Central memory CD8-positive, alpha-beta T cell (primary cell): ENCODE data around the gene ARHGAP32.

Experiments used
- ATAC-seq: fragments of 150-1000 bp; cut with Tn5 transposase; replicated peaks from 2 replicates; pipeline ENCODE4 v1.10.0; 2022; ENCODE audit warnings: mild to moderate bottlenecking, moderate FRiP score, moderate number of reproducible peaks; ENCODE audit not compliant: poor library complexity, severe bottlenecking; ENCODE audit errors: extremely low read depth
- DNase-seq, 2 donors: peaks; one replicate each; pipeline ENCODE4 v3.0.0; 2021; ENCODE audit warnings: low spot score in 2 of 2
- H3K27ac Mint-ChIP-seq: one replicate; pipeline ENCODE4 v1.8.0; 2022; ENCODE audit warnings: low read depth, mild to moderate bottlenecking, moderate library complexity, mixed read lengths
- H3K27me3 Mint-ChIP-seq: one replicate; pipeline ENCODE4 v1.8.0; 2022; ENCODE audit warnings: mixed read lengths
- H3K36me3 Mint-ChIP-seq: one replicate; pipeline ENCODE4 v1.8.0; 2022; ENCODE audit warnings: mild to moderate bottlenecking, moderate library complexity, mixed read lengths; ENCODE audit not compliant: insufficient read depth
- H3K4me1 Mint-ChIP-seq: one replicate; pipeline ENCODE4 v1.8.0; 2022; ENCODE audit warnings: mixed read lengths
- H3K4me3 Mint-ChIP-seq: one replicate; pipeline ENCODE4 v1.8.0; 2022; ENCODE audit warnings: mild to moderate bottlenecking, moderate library complexity, mixed read lengths
- H3K9me3 Mint-ChIP-seq: one replicate; pipeline ENCODE4 v1.8.0; 2022; ENCODE audit warnings: mixed read lengths

The ARHGAP32 gene

DNA sequence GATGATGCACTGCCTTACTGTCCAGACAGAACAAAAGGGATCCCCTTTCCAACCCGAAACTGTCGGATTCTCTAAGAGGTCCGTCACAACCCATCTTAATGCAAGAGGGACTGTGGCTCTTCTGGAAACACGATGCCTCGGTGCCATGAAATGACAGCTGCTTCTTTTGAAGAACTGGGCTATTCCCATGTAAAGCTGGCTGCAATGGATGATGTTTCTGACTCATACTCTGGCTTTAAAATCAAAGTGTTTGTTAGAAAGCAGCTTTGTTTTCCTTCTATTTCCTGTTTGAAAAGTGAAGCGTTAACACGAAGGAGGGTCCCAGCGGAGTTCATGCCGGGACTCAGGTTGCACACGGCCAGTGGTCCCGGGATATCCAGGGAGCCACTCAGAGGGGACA lies 252.5 kb downstream of the ARHGAP32 start:
- Mint-ChIP-seq H3K4me3 (no peak overlapping the region), H3K4me1 (no peaks in the 10 kb centered on the region), H3K9me3 (no peaks in the 10 kb centered on the region), H3K27me3 (peaks cover 33% of the 10 kb centered on the region), H3K36me3 (no peaks in the 10 kb centered on the region), H3K27ac (no peak overlapping the region)
- DNase-seq = no peak
- no peak for ATAC-seq

DNA sequence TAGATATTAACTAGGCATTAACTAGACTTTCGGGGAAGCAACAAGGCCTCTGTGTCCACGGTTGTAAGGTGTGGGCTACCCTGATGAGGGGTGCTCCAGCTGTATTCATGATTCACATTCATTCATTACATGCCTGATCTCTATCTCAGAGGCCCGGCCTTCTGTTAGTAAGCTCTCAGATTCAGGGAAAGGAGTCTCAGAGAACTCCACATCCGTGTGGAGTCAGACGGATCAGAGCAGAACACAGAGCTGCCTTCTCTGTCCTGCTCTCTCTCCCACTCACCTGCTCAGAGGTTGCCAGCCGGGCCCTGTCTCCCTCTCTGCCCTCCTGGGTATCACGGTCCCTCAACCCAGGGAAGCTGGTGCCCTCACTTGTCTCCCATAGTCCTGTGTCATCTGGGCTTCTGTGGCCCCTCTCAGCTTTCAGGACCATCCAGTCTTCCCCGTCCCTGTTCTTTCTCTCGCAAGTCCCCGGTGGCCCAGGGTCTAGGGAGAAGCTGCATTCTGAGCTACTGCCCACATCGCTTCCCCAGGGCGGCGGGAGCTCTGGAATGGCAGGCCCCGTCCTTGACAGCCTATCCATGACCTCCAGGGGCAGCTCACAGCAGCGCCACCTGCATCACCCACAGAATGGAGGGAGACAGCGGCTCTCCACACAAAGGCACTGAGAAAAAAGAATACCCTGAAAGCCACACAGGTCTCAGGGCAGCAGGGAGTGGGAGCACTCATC lies 253.8 kb downstream of the ARHGAP32 start:
- Mint-ChIP-seq H3K27me3 (peaks cover 33% of the 10 kb centered on the region), H3K4me1 (no peaks in the 10 kb centered on the region), H3K27ac (no peak overlapping the region), H3K9me3 (no peaks in the 10 kb centered on the region), H3K36me3 (no peaks in the 10 kb centered on the region), H3K4me3 (no peak overlapping the region)
- no peak for DNase-seq
- no peak for ATAC-seq

DNA sequence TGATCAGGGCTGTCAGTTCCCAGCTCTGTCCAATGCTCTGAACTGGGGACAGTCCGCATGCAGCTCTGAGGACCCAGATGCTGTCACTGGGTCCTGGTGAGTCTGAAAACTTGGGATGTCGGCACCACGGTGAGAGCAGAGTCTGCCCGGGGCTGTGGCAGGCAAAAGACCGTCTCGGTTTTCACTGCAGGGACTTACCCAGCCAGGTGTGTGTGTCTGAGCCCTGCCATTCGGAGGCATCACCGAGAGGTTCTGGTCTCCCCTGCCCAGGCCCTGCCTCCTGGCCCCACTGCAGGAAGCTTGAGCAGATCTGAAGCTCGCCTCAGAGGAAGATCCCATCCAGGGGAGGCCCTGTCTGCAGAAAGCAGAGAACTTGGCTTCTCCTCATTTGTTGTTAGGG lies 254.6 kb downstream of the ARHGAP32 start:
- DNase-seq (no peak), ATAC-seq (no peak)
- Mint-ChIP-seq H3K4me3 (no peak overlapping the region), H3K27ac (no peak overlapping the region), H3K36me3 (no peaks in the 10 kb centered on the region), H3K27me3 (peaks cover 33% of the 10 kb centered on the region), H3K9me3 (no peaks in the 10 kb centered on the region), H3K4me1 (no peaks in the 10 kb centered on the region)

DNA sequence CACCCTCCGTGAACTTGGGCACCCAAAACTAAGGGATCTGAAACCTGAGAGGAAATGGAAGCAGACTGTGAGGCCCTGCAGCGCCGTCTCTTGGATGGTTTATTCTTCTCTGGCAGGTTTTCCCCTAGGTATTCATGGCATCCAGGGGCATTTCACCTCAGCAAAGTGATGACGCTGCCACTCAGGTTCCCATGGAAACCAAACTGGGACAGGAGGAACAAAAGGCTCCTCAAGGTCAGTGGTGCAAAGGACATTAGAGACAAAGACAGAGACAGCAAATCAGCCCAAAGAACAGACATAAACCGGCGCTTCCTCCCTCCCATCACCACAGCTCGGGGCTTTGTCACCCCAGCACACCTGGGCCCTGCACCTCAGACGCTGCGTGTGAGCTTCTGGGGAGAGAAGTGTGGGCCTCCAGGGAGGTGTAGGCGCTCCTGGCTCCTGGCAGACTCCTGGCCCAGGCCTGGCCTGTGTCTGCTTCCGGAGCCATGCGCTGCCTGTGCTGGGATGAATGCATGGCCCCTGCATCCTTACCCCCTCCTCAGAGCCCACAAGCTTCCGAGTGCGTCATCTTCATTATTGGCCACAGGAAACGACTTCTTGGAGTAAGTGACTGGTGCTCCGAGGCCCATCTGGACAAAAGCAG lies 255.4 kb downstream of the ARHGAP32 start:
- H3K9me3 Mint-ChIP-seq = no peaks in the 10 kb centered on the region
- H3K4me1 Mint-ChIP-seq = no peaks in the 10 kb centered on the region
- no peak for DNase-seq
- H3K27me3 Mint-ChIP-seq = peaks cover 29% of the 10 kb centered on the region
- H3K27ac Mint-ChIP-seq = no peak overlapping the region
- no peak for ATAC-seq
- no peak overlapping the region for H3K4me3 Mint-ChIP-seq
- no peaks in the 10 kb centered on the region for H3K36me3 Mint-ChIP-seq

DNA sequence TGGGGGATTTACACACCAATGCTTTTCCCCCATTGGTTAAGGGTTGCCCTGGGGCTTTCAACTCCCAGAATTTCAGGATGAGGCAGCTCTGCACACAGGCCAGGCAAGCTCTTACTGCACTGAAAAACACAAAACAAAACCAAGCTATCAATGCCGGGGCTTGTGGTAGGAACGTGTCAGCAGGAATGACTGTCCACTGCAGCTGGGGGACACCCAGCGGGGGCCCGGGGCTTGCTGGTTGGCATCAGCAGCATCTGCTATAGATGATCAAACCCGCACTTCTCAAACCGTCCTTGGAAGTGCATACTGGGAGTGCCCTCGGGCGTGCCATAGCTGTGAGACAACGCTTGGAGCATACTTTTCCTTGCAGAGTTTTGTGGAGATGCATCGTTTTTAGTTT lies 257.2 kb downstream of the ARHGAP32 start:
- no peaks in the 10 kb centered on the region for H3K4me1 Mint-ChIP-seq
- no peak for ATAC-seq
- no peak for DNase-seq
- H3K27ac Mint-ChIP-seq = no peak overlapping the region
- no peaks in the 10 kb centered on the region for H3K9me3 Mint-ChIP-seq
- H3K27me3 Mint-ChIP-seq = peaks cover 19% of the 10 kb centered on the region
- H3K4me3 Mint-ChIP-seq = no peak overlapping the region
- H3K36me3 Mint-ChIP-seq = no peaks in the 10 kb centered on the region

DNA sequence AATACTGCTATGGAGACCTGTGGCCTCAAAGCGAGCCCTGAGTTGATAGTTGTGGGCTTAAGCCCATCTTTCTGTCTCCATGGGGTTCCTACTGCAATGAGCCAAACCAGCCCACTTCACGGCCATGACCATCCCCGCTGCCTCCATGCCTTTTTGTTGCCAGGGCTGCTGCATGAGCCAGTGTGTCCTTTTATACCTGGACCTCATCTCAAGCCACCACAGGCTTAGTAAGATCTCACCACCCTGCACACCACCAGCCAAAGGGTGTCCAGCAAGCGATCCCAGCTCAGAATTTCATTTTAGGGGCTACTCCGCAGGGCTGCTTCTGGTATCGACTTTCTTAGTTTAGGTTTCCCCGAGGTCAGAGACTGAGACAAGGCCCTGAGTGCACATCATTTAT lies 257.8 kb downstream of the ARHGAP32 start:
- DNase-seq (no peak), ATAC-seq (no peak)
- Mint-ChIP-seq H3K4me1 (peaks cover 5% of the 10 kb centered on the region), H3K36me3 (no peaks in the 10 kb centered on the region), H3K9me3 (no peaks in the 10 kb centered on the region), H3K4me3 (no peak overlapping the region), H3K27me3 (peaks cover 25% of the 10 kb centered on the region), H3K27ac (no peak overlapping the region)

DNA sequence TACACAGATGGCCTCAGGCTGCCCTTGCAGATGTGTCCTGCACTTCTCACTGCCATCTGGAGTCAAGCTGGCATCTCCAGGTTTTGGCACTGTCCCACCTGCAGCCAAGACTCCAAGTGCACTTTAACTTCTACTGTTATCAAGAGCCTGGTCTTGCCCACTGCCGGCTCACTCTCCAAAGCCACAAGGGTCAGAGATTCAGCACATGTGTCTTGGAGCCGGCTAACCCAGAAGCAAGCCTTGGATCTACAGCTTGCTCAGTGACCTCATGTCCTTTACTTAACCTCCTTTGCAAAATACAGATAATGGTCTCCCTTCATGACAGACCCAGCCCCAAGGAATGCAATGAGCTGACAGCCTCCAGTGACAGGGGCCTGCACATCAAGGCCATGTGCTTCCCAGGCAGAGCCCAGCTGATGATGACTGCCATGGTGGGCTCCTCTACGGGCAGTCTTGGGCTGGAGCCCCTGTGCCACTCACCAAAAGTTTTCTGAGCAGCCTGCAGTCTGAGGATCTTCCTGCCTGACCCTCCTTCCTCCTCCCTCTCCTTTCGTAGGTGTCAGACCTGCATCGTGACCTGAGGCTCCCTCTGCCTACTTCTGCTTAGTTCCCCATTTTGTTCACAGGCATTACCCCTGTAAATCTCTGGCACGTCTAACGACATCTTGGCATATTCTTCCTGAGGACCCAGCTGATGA lies 258.5 kb downstream of the ARHGAP32 start:
- Mint-ChIP-seq H3K4me3 (no peak overlapping the region), H3K27ac (no peak overlapping the region)
- ATAC-seq = no peak

DNA sequence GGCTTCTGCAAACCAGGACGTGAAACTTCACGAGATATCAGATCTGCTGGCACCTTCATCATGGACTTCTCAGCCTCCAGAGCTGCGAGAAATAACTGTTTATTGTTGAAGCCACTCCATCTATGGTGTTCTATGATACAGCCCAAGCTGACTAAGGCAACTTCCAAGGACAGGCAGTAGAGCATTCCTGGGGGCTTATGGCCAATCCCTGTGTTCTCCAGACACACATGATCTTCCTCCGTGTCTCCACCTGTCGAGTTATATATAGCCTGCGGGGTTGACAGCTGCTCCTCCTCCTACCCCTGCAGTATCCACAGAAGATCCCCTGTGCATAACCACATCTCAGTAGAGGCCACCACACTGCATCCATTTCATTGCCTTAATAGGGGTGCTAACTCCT lies 260.5 kb downstream of the ARHGAP32 start:
- Mint-ChIP-seq H3K9me3 (no peaks in the 10 kb centered on the region), H3K36me3 (no peaks in the 10 kb centered on the region), H3K27ac (no peak overlapping the region), H3K4me3 (no peak overlapping the region), H3K4me1 (peaks cover 21% of the 10 kb centered on the region), H3K27me3 (peaks cover 28% of the 10 kb centered on the region)
- DNase-seq (no peak), ATAC-seq (no peak)

More for the DNA sequence above, 258.5 kb downstream of the ARHGAP32 start:
- Mint-ChIP-seq H3K4me1 (peaks cover 10% of the 10 kb centered on the region), H3K27me3 (peaks cover 28% of the 10 kb centered on the region), H3K9me3 (no peaks in the 10 kb centered on the region), H3K36me3 (no peaks in the 10 kb centered on the region)
- DNase-seq = no peak

DNA sequence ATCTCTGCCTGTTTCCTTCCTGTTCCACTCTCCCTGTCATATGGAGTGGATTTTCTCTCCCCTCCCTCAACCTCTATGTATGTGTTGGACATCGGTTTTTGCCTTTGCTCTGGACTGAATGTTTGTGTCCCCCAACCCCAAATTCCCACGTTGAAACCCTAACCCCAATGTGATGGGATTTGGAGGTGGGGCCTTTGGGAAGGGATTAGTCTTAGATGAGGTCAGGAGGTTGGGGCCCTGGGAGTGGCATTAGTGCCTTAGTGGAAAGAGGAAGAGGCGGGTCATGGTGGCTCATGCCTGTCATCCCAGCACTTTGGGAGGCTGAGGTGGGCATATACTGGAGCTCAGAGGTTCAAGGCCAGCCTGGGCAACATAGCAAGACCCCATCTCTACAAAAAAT lies 261.1 kb downstream of the ARHGAP32 start:
- peaks cover 21% of the 10 kb centered on the region for H3K4me1 Mint-ChIP-seq
- H3K36me3 Mint-ChIP-seq = no peaks in the 10 kb centered on the region
- ATAC-seq = no peak
- H3K27ac Mint-ChIP-seq = no peak overlapping the region
- H3K4me3 Mint-ChIP-seq = no peak overlapping the region
- no peak for DNase-seq
- no peaks in the 10 kb centered on the region for H3K9me3 Mint-ChIP-seq
- peaks cover 28% of the 10 kb centered on the region for H3K27me3 Mint-ChIP-seq

DNA sequence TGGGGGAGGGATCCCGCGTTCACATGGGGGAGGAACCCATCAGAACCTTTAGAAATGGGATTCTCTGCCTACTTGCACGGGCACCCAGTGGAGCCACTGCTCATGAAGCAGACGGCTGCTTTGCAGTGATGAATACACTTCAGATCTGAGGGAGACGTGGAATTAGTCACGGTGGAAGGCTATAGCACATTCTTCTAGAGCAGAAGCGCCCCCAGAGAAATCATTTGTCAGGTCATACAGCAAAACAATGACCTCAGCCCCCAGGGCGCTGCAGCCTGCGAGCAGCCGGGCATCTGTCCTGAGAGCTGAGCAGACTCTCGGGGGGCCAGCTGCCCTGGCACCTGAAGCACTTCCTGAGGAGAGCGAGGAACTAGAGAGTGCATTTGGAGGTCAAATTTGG lies 262.1 kb downstream of the ARHGAP32 start:
- H3K4me3 Mint-ChIP-seq = no peak overlapping the region
- no peak for DNase-seq
- H3K36me3 Mint-ChIP-seq = no peaks in the 10 kb centered on the region
- peaks cover 21% of the 10 kb centered on the region for H3K4me1 Mint-ChIP-seq
- H3K27ac Mint-ChIP-seq = no peak overlapping the region
- ATAC-seq = no peak
- H3K27me3 Mint-ChIP-seq = peaks cover 28% of the 10 kb centered on the region
- H3K9me3 Mint-ChIP-seq = no peaks in the 10 kb centered on the region

DNA sequence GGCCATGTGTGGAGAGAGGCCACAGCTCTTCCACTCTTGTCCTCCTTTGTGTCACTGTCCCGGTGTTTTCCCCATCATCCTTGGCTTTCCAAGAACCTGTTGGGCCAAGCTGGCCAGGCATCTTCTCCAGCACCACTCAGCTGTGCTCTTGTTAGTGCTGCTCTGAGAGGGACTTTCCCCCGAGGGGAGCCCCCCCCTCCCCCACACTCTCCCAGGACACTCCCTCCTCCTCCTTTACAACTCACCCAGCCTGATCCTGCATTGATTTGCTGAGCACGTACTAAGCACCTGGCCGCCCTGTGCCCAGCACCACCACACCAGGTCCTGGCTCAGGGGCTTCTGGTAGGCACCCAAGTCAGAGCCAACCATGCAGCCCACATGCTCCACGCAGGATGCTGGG lies 262.7 kb downstream of the ARHGAP32 start:
- ATAC-seq = no peak
- Mint-ChIP-seq H3K4me3 (no peak overlapping the region), H3K4me1 (peaks cover 21% of the 10 kb centered on the region), H3K27ac (no peak overlapping the region), H3K9me3 (no peaks in the 10 kb centered on the region), H3K27me3 (peaks cover 24% of the 10 kb centered on the region), H3K36me3 (no peaks in the 10 kb centered on the region)
- no peak for DNase-seq

DNA sequence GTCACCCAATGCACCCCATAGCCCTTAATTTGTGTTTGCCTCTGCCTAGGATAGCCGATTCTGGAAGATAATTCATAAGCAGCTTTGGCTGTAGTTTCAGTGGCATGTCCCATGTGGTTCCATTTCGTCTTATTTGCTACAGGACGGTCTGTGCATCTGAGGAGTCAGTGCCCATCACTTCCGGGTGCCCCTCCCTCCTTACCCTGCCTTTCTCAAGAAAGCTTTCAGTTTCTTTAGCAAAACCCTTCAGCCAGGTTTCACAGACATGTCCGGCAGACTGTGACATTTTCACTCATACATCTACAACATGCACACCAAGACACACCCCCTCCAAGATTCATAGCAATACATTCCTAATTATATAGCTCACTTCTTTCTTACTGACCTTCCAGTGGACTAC lies 263.7 kb downstream of the ARHGAP32 start:
- Mint-ChIP-seq H3K4me3 (peak overlapping the region; percentile 20), H3K27me3 (peaks cover 14% of the 10 kb centered on the region), H3K36me3 (no peaks in the 10 kb centered on the region), H3K4me1 (peaks cover 21% of the 10 kb centered on the region), H3K9me3 (no peaks in the 10 kb centered on the region), H3K27ac (no peak overlapping the region)
- DNase-seq (no peak), ATAC-seq (peak; percentile 66)
